HG02678 (cell line): Measurements from ENCODE around the gene CACNB3.
"Not testable (repeated sequence)": the region's sequence is repeated elsewhere in the genome, so short reads cannot be mapped to it uniquely, and the experiment has no call there.

Experiments used
- ATAC-seq: cut with Tn5 transposase; IDR thresholded peaks from one replicate; pipeline ENCODE4 v1.9.1; 2021; ENCODE audit warnings: mild to moderate bottlenecking, moderate library complexity; ENCODE audit not compliant: unreplicated experiment

Gene CACNB3

DNA sequence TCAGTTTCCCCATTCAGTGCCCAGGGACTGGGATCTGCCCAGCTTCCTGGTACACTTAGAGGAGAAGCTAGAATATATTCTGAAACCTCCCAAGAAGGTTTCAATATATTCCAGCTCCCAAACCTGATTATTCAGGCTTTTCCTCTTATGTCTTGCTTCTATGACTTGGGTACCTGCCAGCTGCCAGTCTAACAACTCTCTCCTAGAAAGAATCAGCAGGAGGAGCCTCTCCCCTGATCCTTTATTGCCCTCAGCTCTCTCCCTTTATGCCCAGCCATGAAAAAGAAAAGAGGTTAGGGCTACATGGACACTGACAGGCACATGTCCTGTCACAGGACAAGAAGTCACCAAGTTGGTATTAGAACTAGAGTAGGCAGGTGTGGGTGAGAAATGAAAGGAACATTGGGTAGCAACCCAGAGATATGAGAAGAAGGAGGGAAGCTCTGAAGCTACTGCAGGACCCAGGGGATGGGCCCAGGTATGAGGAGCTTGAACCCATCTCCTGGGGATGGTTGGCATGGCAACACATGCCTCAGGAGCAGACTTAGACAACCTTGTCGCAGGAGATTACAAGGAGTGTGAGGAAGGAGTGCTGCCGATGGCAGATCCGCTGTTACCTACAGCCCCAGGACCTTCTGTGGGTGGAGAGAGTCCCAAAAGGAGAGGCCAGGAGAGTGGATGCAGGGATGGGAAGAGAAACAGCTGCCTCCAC, 2.0 kb upstream of the CACNB3 start:
- ATAC-seq = no peak

- no peak for ATAC-seq
Observed at GRCh38 chr12:48818831-48819590, 715 bp downstream of the CACNB3 start.

DNA sequence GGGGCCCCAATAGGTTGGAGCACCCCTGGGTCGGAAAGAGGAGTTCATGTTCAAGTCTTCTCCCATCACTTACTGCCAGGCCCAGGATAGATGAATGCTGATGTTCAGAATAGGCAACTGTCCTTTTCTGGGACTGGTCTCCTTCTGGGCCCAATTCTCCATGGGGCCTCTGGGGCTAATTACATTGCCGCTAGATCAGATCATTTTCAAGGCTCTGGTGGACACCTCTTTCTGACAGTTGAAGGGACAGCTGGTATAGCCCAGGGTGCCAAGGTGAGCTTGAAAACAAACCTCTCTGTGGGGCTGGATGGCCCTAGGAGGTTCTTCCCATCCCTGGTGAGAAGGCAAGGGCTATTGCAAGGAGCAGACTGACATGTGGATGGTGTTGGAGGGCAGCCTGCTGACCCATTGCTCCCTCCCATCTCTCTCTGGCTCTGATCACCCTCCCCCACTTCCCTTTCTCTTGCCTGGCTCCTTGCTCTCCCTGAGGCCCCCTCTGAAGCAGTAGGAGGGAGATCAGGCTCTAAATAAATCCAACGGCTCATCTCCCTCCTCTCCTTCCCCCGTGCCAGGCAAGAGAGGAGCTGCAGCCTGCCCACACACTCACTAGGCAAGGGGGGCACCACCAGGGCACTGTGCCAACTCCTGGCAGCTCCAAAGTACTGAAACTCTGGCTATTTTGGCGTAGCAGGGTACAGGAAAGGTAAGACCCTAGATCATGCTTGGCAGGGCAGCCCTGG, 1.9 kb downstream of the CACNB3 start:
- no peak for ATAC-seq

DNA sequence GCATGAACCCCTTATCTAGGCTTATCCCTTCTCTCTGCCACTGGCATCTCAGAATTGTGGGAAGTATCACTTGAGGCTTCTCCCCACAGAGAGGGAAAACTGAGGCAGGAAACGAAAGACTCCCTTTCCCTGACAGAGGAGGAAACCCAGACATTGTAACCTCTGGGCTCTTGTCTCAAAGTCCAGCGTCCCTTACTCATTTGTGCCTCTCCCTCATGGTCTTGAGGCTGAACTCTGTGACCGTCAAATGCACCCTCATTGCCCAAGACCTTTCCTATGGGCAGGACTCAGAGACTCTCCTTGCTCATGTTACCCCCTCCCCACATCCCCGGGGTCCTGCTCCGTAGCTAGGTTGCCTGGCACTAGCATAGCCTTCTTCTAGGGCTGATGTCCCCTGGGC, 3.8 kb downstream of the CACNB3 start:
- ATAC-seq = no peak

GRCh38 chr12:48822711-48823110, 4.4 kb downstream of the CACNB3 start:
- ATAC-seq = no peak

DNA sequence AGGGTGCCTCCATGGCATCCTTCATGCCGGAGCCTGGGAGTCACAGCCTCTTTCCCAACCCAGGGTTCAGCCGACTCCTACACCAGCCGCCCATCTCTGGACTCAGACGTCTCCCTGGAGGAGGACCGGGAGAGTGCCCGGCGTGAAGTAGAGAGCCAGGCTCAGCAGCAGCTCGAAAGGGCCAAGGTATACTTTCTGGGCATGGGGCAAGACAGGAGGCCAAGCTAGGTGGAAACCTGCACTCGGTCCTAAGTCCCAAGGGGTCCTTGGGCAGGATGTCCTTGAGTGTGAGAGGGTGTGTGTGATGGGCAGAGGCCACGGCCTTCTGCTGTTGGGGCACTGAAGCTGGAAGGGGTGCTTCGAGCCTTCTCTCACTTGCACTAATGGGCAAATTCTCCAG, 5.0 kb downstream of the CACNB3 start:
- no peak for ATAC-seq

DNA sequence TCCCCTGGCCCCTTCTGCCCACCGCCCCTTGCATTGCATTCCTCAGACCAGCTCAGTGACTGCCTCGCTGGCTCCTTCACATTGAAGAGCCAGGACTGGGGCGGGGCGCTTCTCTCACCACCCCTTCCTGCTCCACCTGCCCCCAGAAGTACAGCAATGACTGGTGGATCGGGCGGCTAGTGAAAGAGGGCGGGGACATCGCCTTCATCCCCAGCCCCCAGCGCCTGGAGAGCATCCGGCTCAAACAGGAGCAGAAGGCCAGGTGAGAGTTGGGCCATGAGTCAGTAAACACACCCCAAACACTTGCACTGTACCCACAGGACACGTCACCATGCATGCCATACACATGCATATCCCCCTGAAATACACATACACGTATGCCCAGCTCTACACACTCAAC, 5.8 kb downstream of the CACNB3 start:
- ATAC-seq = no peak

GRCh38 chr12:48824905-48825304, 6.6 kb downstream of the CACNB3 start:
- no peak for ATAC-seq

- ATAC-seq = no peak
Observed at GRCh38 chr12:48826209-48826855, 8.0 kb downstream of the CACNB3 start.

DNA sequence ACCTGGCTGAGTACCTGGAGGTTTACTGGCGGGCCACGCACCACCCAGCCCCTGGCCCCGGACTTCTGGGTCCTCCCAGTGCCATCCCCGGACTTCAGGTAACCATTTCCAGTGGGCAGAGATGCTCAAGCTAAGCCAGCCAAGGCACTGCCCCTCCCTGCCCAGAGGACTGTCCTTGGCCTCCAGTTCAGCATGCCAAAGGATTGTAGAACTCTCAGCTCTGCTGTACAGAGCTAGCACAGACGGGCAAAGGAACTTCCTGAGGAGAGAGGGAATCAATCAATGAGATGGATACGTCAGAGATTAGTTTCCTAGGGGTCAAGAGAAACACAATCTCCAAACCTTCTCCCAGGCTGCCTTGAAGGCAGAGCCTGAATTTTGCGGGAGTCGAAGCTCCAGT, 8.7 kb downstream of the CACNB3 start:
- no peak for ATAC-seq

DNA sequence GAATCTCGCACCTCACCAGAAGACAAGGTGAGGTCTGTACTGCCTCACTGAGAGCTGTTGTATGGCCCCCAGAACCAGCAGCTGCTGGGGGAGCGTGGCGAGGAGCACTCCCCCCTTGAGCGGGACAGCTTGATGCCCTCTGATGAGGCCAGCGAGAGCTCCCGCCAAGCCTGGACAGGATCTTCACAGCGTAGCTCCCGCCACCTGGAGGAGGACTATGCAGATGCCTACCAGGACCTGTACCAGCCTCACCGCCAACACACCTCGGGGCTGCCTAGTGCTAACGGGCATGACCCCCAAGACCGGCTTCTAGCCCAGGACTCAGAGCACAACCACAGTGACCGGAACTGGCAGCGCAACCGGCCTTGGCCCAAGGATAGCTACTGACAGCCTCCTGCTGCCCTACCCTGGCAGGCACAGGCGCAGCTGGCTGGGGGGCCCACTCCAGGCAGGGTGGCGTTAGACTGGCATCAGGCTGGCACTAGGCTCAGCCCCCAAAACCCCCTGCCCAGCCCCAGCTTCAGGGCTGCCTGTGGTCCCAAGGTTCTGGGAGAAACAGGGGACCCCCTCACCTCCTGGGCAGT, 9.3 kb downstream of the CACNB3 start:
- ATAC-seq = no peak

GRCh38 chr12:48828293-48828692, 10.0 kb downstream of the CACNB3 start:
- no peak for ATAC-seq

DNA sequence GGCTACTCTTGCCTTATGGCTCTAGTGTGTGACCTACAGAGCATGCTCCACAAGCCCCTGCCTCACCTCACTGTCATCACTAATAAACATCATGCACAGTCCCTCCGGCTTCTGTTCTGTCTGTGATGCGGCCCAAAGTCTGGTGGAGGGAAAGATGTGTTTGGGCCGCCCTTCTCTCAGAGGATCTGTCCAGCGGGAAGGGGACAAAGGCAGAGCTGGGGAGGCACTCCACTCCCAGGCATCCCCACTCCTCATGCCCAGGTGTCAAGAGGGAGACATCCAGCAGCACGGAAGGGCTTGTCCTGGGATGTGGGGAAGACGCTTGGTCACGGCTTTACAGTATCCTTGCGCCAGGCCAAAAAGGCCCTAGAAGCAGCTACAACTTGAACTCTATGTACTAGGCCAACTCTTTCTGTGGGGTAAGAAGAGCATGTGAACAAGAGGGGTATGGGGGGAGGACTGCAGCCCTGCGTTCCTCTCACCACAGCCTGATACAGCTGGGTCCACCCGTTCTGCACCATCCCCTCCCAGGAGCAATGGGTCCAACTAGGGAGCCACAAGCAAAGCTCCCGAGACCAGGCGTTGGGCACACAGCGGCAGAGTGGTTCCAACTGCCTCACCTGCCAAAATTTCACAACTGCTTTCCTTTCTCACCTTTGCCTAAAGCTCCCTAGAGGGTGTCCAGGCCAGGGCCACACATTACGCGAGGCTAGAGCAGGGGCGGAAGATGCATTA, 10.7 kb downstream of the CACNB3 start:
- ATAC-seq = no peak

DNA sequence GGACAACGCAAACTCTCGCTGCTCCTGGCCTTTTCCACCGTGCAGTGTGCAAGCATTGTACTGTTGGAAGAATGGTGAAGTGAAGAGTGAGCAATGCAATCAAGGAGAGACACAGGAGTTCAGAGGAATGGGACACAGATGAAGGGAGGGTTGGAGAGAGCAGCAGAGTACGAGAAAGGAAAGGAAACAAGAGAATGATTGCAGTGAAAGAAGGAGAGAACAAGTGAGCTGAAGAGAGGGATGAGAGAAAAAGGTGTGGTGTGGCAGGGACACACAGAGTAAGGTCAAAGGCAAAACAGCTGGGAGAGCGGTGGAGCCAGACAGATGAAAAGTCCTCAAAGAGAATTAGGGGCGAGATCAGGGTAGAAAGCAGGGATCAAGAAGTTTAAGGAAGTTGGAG, 13.0 kb downstream of the CACNB3 start:
- ATAC-seq = no peak

- ATAC-seq = no peak
Observed at GRCh38 chr12:48832321-48833060, 14.2 kb downstream of the CACNB3 start.

DNA sequence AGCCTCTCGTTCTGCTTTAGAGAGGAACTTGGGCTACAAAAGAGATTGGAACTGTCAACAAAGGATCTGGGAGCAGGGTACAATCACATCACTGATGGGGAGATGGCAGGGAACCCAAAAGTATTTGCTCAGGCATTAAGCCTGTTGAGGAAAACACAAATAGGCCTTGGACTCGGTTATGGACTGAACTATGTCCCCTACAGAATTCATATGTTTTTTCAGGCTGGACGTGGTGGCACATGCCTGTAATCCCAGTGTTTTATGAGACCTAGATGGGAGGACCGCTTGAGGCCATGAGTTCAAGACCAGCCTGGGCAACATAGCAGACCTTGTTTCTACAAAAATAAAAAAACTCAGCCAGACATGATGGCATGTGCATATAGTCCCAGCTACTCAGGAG, 19.8 kb downstream of the CACNB3 start:
- no peak for ATAC-seq

DNA sequence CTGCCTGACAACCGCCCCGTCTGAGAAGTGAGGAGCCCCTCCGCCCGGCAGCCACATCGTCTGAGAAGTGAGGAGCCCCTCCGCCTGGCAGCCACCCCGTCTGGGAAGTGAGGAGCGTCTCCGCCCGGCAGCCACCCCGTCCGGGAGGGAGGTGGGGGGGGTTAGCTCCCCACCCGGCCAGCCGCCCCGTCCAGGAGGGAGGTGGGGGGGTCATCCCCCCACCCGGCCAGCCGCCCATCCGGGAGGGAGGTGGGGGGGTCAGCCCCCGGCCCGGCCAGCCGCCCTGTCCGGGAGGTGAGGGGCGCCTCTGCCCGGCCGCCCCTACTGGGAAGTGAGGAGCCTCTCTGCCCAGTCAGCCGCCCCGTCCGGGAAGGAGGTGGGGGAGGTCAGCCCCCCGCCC, 23.7 kb downstream of the CACNB3 start:
- not testable (repeated sequence) for ATAC-seq

DNA sequence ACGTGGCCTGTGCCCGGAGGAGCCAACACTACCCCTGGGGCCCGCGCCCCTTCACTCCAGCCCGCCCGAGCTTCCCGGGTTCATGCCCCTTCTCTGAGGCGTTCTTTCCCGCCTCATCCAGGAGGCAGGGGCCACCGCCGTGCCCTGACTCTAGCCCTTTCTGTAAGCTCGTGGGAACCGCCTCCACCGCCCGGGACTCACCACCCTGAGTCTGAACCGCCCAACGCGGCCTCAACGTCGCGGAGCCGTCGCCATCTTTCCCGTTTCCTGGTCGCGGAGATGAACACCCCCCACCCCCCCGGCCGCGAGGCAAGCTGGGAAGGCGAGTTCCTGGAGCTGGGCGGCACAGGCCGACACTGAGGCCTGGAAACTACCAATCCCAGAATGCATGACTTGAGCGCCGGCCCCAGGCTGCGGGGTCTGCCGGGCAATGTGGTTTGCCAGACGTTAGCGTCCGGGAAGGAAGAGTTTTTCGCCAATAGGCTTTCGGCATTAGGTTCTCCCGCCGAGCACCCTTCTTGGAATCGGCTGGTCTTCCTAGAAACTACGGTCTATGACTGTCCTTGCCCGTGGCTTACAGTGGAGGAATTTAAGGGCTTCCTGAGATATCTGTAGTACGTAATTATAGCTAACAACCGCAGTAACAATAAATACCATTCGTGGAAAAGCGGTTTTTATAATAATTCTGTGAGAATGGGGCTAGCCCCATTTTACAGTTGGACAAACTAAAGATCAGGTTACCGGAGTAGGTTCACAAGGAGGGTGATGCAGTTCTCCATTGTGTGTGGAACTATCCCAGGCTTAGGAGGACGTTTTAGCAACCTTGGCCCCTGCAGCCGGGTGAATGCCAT, 33.8 kb downstream of the CACNB3 start, which contains the start of gene DDX23:
DDX23 (minus strand) TSS at position 281 of the 851 bp plus-strand sequence. CDS start 6,381 bp downstream, outside the sequence.
- peak; percentile 94 for ATAC-seq
